ENCODE results near the gene MUC15.

The MUC15 gene

GRCh38 chr11:26557666-26558065 lies 14.4 kb downstream of the MUC15 start:
- no CpG with 5 or more reads among the region's 3 CpGs for WGBS, 2 donors (ENCODE audit: extremely low coverage in 2 of 2, insufficient read length in 2 of 2, insufficient replicate concordance in 1 of 2)
- no peak for DNase-seq (ENCODE audit: low spot score)
- H2BK12ac ChIP-seq (ENCODE audit: low read length) = no peak overlapping the region

GRCh38 chr11:26556582-26556981 lies 15.5 kb downstream of the MUC15 start:
- no peak overlapping the region for H3K23ac ChIP-seq (ENCODE audit: low read depth, low read length, poor library complexity)
- no peak overlapping the region for H4K91ac ChIP-seq (ENCODE audit: low read depth, low read length, poor library complexity)
- no peaks in the 10 kb centered on the region for H3K27me3 ChIP-seq (ENCODE audit: control insufficient read depth in 3 of 3, insufficient read depth in 3 of 3, low read depth in 1 of 3, low read length in 3 of 3)
- no peaks in the 10 kb centered on the region for H3K36me3 ChIP-seq (replicated peaks in 1 of 2; ENCODE audit: control insufficient read depth in 2 of 2, insufficient read depth in 2 of 2, low read length in 2 of 2)
- no peaks in the 10 kb centered on the region for H3K79me1 ChIP-seq (ENCODE audit: low read depth, low read length)
- H3K4me2 ChIP-seq (ENCODE audit: insufficient read depth, low read length, poor library complexity, severe bottlenecking) = no peak overlapping the region
- H3K9ac ChIP-seq (ENCODE audit: low read depth, low read length, poor library complexity) = no peak overlapping the region
- no peaks in the 10 kb centered on the region for H3K9me3 ChIP-seq (replicated peaks in 1 of 2; ENCODE audit: control insufficient read depth in 2 of 2, insufficient read depth in 1 of 2, low read depth in 1 of 2, low read length in 2 of 2)
- no peak overlapping the region for H3K4me3 ChIP-seq (ENCODE audit: low read length in 2 of 2)
- H3K4me1 ChIP-seq (ENCODE audit: control insufficient read depth in 2 of 2, insufficient read depth in 1 of 2, low read depth in 1 of 2, low read length in 2 of 2) = peaks cover 4 to 12% of the 10 kb centered on the region in 2 donors
- H3K18ac ChIP-seq (ENCODE audit: low read length) = no peak overlapping the region
- H2BK12ac ChIP-seq (ENCODE audit: low read length) = no peak overlapping the region
- H4K8ac ChIP-seq (ENCODE audit: low read depth, low read length) = no peak overlapping the region
- H2BK120ac ChIP-seq (ENCODE audit: low read depth, low read length) = no peak overlapping the region
- H2AK5ac ChIP-seq (ENCODE audit: low read depth, low read length) = no peak overlapping the region
- no peak overlapping the region for H3K14ac ChIP-seq (ENCODE audit: low read length)
- DNase-seq (ENCODE audit: low spot score) = no peak
- no peak overlapping the region for H3K4ac ChIP-seq (ENCODE audit: low read length)
- no CpG with 5 or more reads among the region's 1 CpG for WGBS, 2 donors (ENCODE audit: extremely low coverage in 2 of 2, insufficient read length in 2 of 2, insufficient replicate concordance in 1 of 2)
- no peak overlapping the region for H2BK15ac ChIP-seq (ENCODE audit: low read length)
- no peak overlapping the region for H2BK5ac ChIP-seq (ENCODE audit: low read length)
- no peak overlapping the region for H3K27ac ChIP-seq (replicated peaks; ENCODE audit: low read length)
- no peak overlapping the region for H2AFZ ChIP-seq (ENCODE audit: low read length)

More at GRCh38 chr11:26557666-26558065, 14.4 kb downstream of the MUC15 start:
- Histone ChIP-seq H2BK15ac (ENCODE audit: low read length) (no peak overlapping the region), H3K4me2 (ENCODE audit: insufficient read depth, low read length, poor library complexity, severe bottlenecking) (no peak overlapping the region), H3K4me1 (ENCODE audit: control insufficient read depth in 2 of 2, insufficient read depth in 1 of 2, low read depth in 1 of 2, low read length in 2 of 2) (peaks cover 4 to 12% of the 10 kb centered on the region in 2 donors), H3K14ac (ENCODE audit: low read length) (no peak overlapping the region), H2AFZ (ENCODE audit: low read length) (no peak overlapping the region), H2BK120ac (ENCODE audit: low read depth, low read length) (no peak overlapping the region), H3K27me3 (ENCODE audit: control insufficient read depth in 3 of 3, insufficient read depth in 3 of 3, low read depth in 1 of 3, low read length in 3 of 3) (no peaks in the 10 kb centered on the region), H3K4ac (ENCODE audit: low read length) (no peak overlapping the region), H3K23ac (ENCODE audit: low read depth, low read length, poor library complexity) (no peak overlapping the region), H3K27ac (replicated peaks; ENCODE audit: low read length) (no peak overlapping the region), H3K18ac (ENCODE audit: low read length) (no peak overlapping the region), H4K91ac (ENCODE audit: low read depth, low read length, poor library complexity) (no peak overlapping the region), H3K4me3 (ENCODE audit: low read length in 2 of 2) (no peak overlapping the region), H2AK5ac (ENCODE audit: low read depth, low read length) (no peak overlapping the region), H3K36me3 (replicated peaks in 1 of 2; ENCODE audit: control insufficient read depth in 2 of 2, insufficient read depth in 2 of 2, low read length in 2 of 2) (no peaks in the 10 kb centered on the region), H3K79me1 (ENCODE audit: low read depth, low read length) (no peaks in the 10 kb centered on the region), H3K9ac (ENCODE audit: low read depth, low read length, poor library complexity) (no peak overlapping the region), H3K9me3 (replicated peaks in 1 of 2; ENCODE audit: control insufficient read depth in 2 of 2, insufficient read depth in 1 of 2, low read depth in 1 of 2, low read length in 2 of 2) (no peaks in the 10 kb centered on the region), H2BK5ac (ENCODE audit: low read length) (no peak overlapping the region), H4K8ac (ENCODE audit: low read depth, low read length) (no peak overlapping the region)

- Histone ChIP-seq H3K27ac (replicated peaks; ENCODE audit: low read length) (no peak overlapping the region), H3K9me3 (replicated peaks in 1 of 2; ENCODE audit: control insufficient read depth in 2 of 2, insufficient read depth in 1 of 2, low read depth in 1 of 2, low read length in 2 of 2) (no peaks in the 10 kb centered on the region), H3K4me1 (ENCODE audit: control insufficient read depth in 2 of 2, insufficient read depth in 1 of 2, low read depth in 1 of 2, low read length in 2 of 2) (peaks cover 4 to 12% of the 10 kb centered on the region in 2 donors), H4K91ac (ENCODE audit: low read depth, low read length, poor library complexity) (no peak overlapping the region), H4K8ac (ENCODE audit: low read depth, low read length) (no peak overlapping the region), H2BK15ac (ENCODE audit: low read length) (no peak overlapping the region), H3K79me1 (ENCODE audit: low read depth, low read length) (no peaks in the 10 kb centered on the region), H2AFZ (ENCODE audit: low read length) (peak overlapping the region; percentile 34), H3K4me3 (ENCODE audit: low read length in 2 of 2) (no peak overlapping the region), H3K14ac (ENCODE audit: low read length) (no peak overlapping the region), H3K23ac (ENCODE audit: low read depth, low read length, poor library complexity) (no peak overlapping the region), H3K9ac (ENCODE audit: low read depth, low read length, poor library complexity) (no peak overlapping the region), H2BK5ac (ENCODE audit: low read length) (no peak overlapping the region), H2AK5ac (ENCODE audit: low read depth, low read length) (no peak overlapping the region), H2BK12ac (ENCODE audit: low read length) (no peak overlapping the region), H3K18ac (ENCODE audit: low read length) (no peak overlapping the region), H3K4ac (ENCODE audit: low read length) (no peak overlapping the region), H3K27me3 (ENCODE audit: control insufficient read depth in 3 of 3, insufficient read depth in 3 of 3, low read depth in 1 of 3, low read length in 3 of 3) (no peaks in the 10 kb centered on the region), H3K4me2 (ENCODE audit: insufficient read depth, low read length, poor library complexity, severe bottlenecking) (no peak overlapping the region), H3K36me3 (replicated peaks in 1 of 2; ENCODE audit: control insufficient read depth in 2 of 2, insufficient read depth in 2 of 2, low read length in 2 of 2) (no peaks in the 10 kb centered on the region), H2BK120ac (ENCODE audit: low read depth, low read length) (no peak overlapping the region)
- no peak for DNase-seq (ENCODE audit: low spot score)
- WGBS, 2 donors (ENCODE audit: extremely low coverage in 2 of 2, insufficient read length in 2 of 2, insufficient replicate concordance in 1 of 2) = no CpG with 5 or more reads among the region's 5 CpGs
Observed at GRCh38 chr11:26554455-26554854, 17.6 kb downstream of the MUC15 start.

- Histone ChIP-seq H4K8ac (ENCODE audit: low read depth, low read length) (no peak overlapping the region), H2BK12ac (ENCODE audit: low read length) (no peak overlapping the region), H3K4me3 (ENCODE audit: low read length in 2 of 2) (no peak overlapping the region), H3K79me1 (ENCODE audit: low read depth, low read length) (no peaks in the 10 kb centered on the region), H2AK5ac (ENCODE audit: low read depth, low read length) (no peak overlapping the region), H4K91ac (ENCODE audit: low read depth, low read length, poor library complexity) (no peak overlapping the region), H2AFZ (ENCODE audit: low read length) (peak overlapping the region; percentile 28), H3K14ac (ENCODE audit: low read length) (no peak overlapping the region), H3K4ac (ENCODE audit: low read length) (no peak overlapping the region), H3K9ac (ENCODE audit: low read depth, low read length, poor library complexity) (no peak overlapping the region), H2BK5ac (ENCODE audit: low read length) (no peak overlapping the region), H3K4me2 (ENCODE audit: insufficient read depth, low read length, poor library complexity, severe bottlenecking) (no peak overlapping the region), H3K27ac (replicated peaks; ENCODE audit: low read length) (no peak overlapping the region), H3K18ac (ENCODE audit: low read length) (no peak overlapping the region), H2BK120ac (ENCODE audit: low read depth, low read length) (no peak overlapping the region), H3K27me3 (ENCODE audit: control insufficient read depth in 3 of 3, insufficient read depth in 3 of 3, low read depth in 1 of 3, low read length in 3 of 3) (no peaks in the 10 kb centered on the region), H3K23ac (ENCODE audit: low read depth, low read length, poor library complexity) (no peak overlapping the region), H2BK15ac (ENCODE audit: low read length) (no peak overlapping the region), H3K9me3 (replicated peaks in 1 of 2; ENCODE audit: control insufficient read depth in 2 of 2, insufficient read depth in 1 of 2, low read depth in 1 of 2, low read length in 2 of 2) (no peaks in the 10 kb centered on the region), H3K4me1 (ENCODE audit: control insufficient read depth in 2 of 2, insufficient read depth in 1 of 2, low read depth in 1 of 2, low read length in 2 of 2) (peaks cover 1 to 6% of the 10 kb centered on the region in 2 donors), H3K36me3 (replicated peaks in 1 of 2; ENCODE audit: control insufficient read depth in 2 of 2, insufficient read depth in 2 of 2, low read length in 2 of 2) (no peaks in the 10 kb centered on the region)
- DNase-seq (ENCODE audit: low spot score) = no peak
- no CpG with 5 or more reads among the region's 2 CpGs for WGBS, 2 donors (ENCODE audit: extremely low coverage in 2 of 2, insufficient read length in 2 of 2, insufficient replicate concordance in 1 of 2)
Observed at GRCh38 chr11:26553182-26553581, 18.9 kb downstream of the MUC15 start.

Measured in neuronal stem cell (in vitro differentiated cells).